ENCODE measurements around the gene BRIX1.
"Not testable (repeated sequence)": the region's sequence is repeated elsewhere in the genome, so short reads cannot be mapped to it uniquely, and the experiment has no call there.

BRIX1 gene

GRCh38 chr5:34914671-34915138 is 806 bp upstream of the BRIX1 start:
- DNase-seq (ENCODE audit: low spot score) (peak; percentile 28), FAIRE-seq (no peak)

- DNase-seq (ENCODE audit: low spot score): peak; percentile 16
- no peak for FAIRE-seq
Measured at GRCh38 chr5:34915856-34916192, 313 bp downstream of the BRIX1 start.

- FAIRE-seq: no peak
- DNase-seq (ENCODE audit: low spot score): no peak
Measured at GRCh38 chr5:34916518-34916917, 1.0 kb downstream of the BRIX1 start.

- DNase-seq (ENCODE audit: low spot score) (no peak), FAIRE-seq (no peak)
Measured at GRCh38 chr5:34918025-34918424, 2.5 kb downstream of the BRIX1 start.

GRCh38 chr5:34919077-34919476 is 3.6 kb downstream of the BRIX1 start:
- DNase-seq (ENCODE audit: low spot score) (no peak), FAIRE-seq (no peak)

- not testable (repeated sequence) for FAIRE-seq; DNase-seq (ENCODE audit: low spot score)
Measured at GRCh38 chr5:34923256-34923655, 7.7 kb downstream of the BRIX1 start.

GRCh38 chr5:34923694-34924461 is 8.4 kb downstream of the BRIX1 start:
- FAIRE-seq: no peak
- DNase-seq (ENCODE audit: low spot score): peak; percentile 72

- DNase-seq (ENCODE audit: low spot score) (no peak), FAIRE-seq (no peak)
Measured at GRCh38 chr5:34924462-34924765, 8.9 kb downstream of the BRIX1 start.

GRCh38 chr5:34926318-34926888 is 10.9 kb downstream of the BRIX1 start:
- DNase-seq (ENCODE audit: low spot score) (no peak), FAIRE-seq (no peak)

- FAIRE-seq: no peak
- DNase-seq (ENCODE audit: low spot score): no peak
Measured at GRCh38 chr5:34927785-34928184, 12.3 kb downstream of the BRIX1 start.

- FAIRE-seq (no peak), DNase-seq (ENCODE audit: low spot score) (no peak)
Measured at GRCh38 chr5:34928267-34928666, 12.8 kb downstream of the BRIX1 start.

GRCh38 chr5:34929134-34929719 is 13.7 kb downstream of the BRIX1 start, which contains the start of gene DNAJC21:
Gene DNAJC21, plus strand, starts transcription at chr5:34929559. Its CDS starts 261 bp downstream, at chr5:34929820.
- peak; percentile 97 for FAIRE-seq

GRCh38 chr5:34929720-34930461 is 14.4 kb downstream of the BRIX1 start:
- FAIRE-seq (no peak), DNase-seq (ENCODE audit: low spot score) (peak; percentile 92)

More at GRCh38 chr5:34929134-34929719, 13.7 kb downstream of the BRIX1 start, which contains the start of gene DNAJC21:
- peak; percentile 100 for DNase-seq (ENCODE audit: low spot score)

GRCh38 chr5:34930462-34930844 is 14.9 kb downstream of the BRIX1 start:
- no peak for DNase-seq (ENCODE audit: low spot score)
- FAIRE-seq: no peak

GRCh38 chr5:34930870-34931269 is 15.4 kb downstream of the BRIX1 start:
- no peak for DNase-seq (ENCODE audit: low spot score)
- no peak for FAIRE-seq

- FAIRE-seq: no peak
- no peak for DNase-seq (ENCODE audit: low spot score)
Measured at GRCh38 chr5:34932947-34933346, 17.4 kb downstream of the BRIX1 start.

GRCh38 chr5:34941936-34942335 is 26.4 kb downstream of the BRIX1 start:
- FAIRE-seq (no peak), DNase-seq (ENCODE audit: low spot score) (no peak)

GRCh38 chr5:34944044-34944443 is 28.5 kb downstream of the BRIX1 start:
- FAIRE-seq (no peak), DNase-seq (ENCODE audit: low spot score) (no peak)

GRCh38 chr5:34944460-34945047 is 29.0 kb downstream of the BRIX1 start:
- DNase-seq (ENCODE audit: low spot score) (no peak), FAIRE-seq (no peak)

- FAIRE-seq (no peak), DNase-seq (ENCODE audit: low spot score) (no peak)
Measured at GRCh38 chr5:34957321-34957720, 41.8 kb downstream of the BRIX1 start.

GRCh38 chr5:34957857-34958690 is 42.6 kb downstream of the BRIX1 start:
- no peak for FAIRE-seq
- DNase-seq (ENCODE audit: low spot score): peak; percentile 50

Data from urothelium cell line (cell line).